Sigmoid colon (tissue), 7 donors: ENCODE results near the gene ALDH6A1. TPM values are rescaled to one million over a fixed set of nuclear protein-coding genes. Genes with fewer than 3 reads are reported as not detected.
"Not testable (repeated sequence)": the region's sequence is repeated elsewhere in the genome, so short reads cannot be mapped to it uniquely, and the experiment has no call there.

Experiments
- DNase-seq: peaks from one replicate; pipeline ENCODE4 v3.0.0-alpha.2; 2019
- H3K27ac ChIP-seq, 4 donors: fragments of 200-600 bp; sonication (generic); one replicate each; pipeline ENCODE4 v1.5.1; 2016 to 2019; ENCODE audit warnings: mild to moderate bottlenecking in 1 of 4
- H3K27me3 ChIP-seq, 3 donors: fragments of 200-600 bp; sonication (generic); one replicate each; pipeline ENCODE4 v1.5.1; 2019; ENCODE audit warnings: mild to moderate bottlenecking in 1 of 3
- H3K36me3 ChIP-seq, 4 donors: fragments of 200-600 bp; sonication (generic); one replicate each; pipeline ENCODE4 v1.5.1; 2016 to 2019
- H3K4me1 ChIP-seq, 4 donors: fragments of 200-600 bp; sonication (generic); one replicate each; pipeline ENCODE4 v1.5.1; 2017 to 2019
- H3K4me3 ChIP-seq, 4 donors: fragments of 200-600 bp; sonication (generic); one replicate each; pipeline ENCODE4 v1.5.1; 2017 to 2019; ENCODE audit warnings: mild to moderate bottlenecking in 2 of 4, moderate library complexity in 1 of 4
- H3K9me3 ChIP-seq, 4 donors: fragments of 200-600 bp in 3 of 4; sonication (generic) in 3 of 4; one replicate each; pipeline versions ENCODE4 v1.5.1 to v1.6.1; 2013 to 2019
- EP300 ChIP-seq, 4 donors: sonication (generic); formaldehyde crosslinking; IDR thresholded peaks; one replicate each; pipeline ENCODE4 v1.6.1; 2017; ENCODE audit warnings: antibody characterized with exemption in 4 of 4
- POLR2A ChIP-seq, 2 donors: fragments of 450-650 bp; IDR thresholded peaks; one replicate each; pipeline ENCODE4 v1.6.1; 2016; ENCODE audit warnings: antibody characterized with exemption in 2 of 2, mild to moderate bottlenecking in 2 of 2, moderate library complexity in 2 of 2
- POLR2AphosphoS5 ChIP-seq, 4 donors: sonication (generic); formaldehyde crosslinking; IDR thresholded peaks; one replicate each; pipeline ENCODE4 v1.6.1; 2017; ENCODE audit warnings: antibody characterized with exemption in 4 of 4
- WGBS, 2 donors: extraction: QIAGEN DNeasy Blood & Tissue Kit; methylation state at CpG; one replicate each; pipeline ENCODE4 v1.1.7; 2013; 5-methylcytosine and 5-hydroxymethylcytosine counted together
- intact Hi-C: fragments of 100-400 bp; cut with DNase I; formaldehyde crosslinking; loops from one replicate; pipeline ENCODE4 v1.15.1; 2023
- polyA plus RNA-seq, 3 donors: library from polyadenylated mRNA; stranded (reverse); fragments of 200-250 nt; gene quantifications; one replicate each; pipeline ENCODE4 v1.2.3, GENCODE V29; 2013
- total RNA-seq, 4 donors: library from RNA; depleted of rRNA; stranded (reverse); fragments of >200 nt; gene quantifications; one replicate each; pipeline ENCODE4 v1.1.0, GENCODE V29; 2016
- TF ChIP-seq, protein P1 (sequence below), 4 experiments: fragments of 450-650 bp in 3 of 4; fragments of 200-600 bp in 1 of 4; IDR thresholded peaks; one replicate each; pipeline ENCODE4 v1.5.1; 2016 to 2019; ENCODE audit warnings: antibody characterized with exemption in 4 of 4, mild to moderate bottlenecking in 3 of 4, moderate library complexity in 2 of 4
- donor health status: healthy with polysubstance abuse.
- donor health status: Bipolar disorder and iron deficiency.
- donor health status: healthy.

The ALDH6A1 gene
- total and polyA plus RNA-seq, 7 donors = 9.6 to 33.5 (median 19.9) TPM

DNA sequence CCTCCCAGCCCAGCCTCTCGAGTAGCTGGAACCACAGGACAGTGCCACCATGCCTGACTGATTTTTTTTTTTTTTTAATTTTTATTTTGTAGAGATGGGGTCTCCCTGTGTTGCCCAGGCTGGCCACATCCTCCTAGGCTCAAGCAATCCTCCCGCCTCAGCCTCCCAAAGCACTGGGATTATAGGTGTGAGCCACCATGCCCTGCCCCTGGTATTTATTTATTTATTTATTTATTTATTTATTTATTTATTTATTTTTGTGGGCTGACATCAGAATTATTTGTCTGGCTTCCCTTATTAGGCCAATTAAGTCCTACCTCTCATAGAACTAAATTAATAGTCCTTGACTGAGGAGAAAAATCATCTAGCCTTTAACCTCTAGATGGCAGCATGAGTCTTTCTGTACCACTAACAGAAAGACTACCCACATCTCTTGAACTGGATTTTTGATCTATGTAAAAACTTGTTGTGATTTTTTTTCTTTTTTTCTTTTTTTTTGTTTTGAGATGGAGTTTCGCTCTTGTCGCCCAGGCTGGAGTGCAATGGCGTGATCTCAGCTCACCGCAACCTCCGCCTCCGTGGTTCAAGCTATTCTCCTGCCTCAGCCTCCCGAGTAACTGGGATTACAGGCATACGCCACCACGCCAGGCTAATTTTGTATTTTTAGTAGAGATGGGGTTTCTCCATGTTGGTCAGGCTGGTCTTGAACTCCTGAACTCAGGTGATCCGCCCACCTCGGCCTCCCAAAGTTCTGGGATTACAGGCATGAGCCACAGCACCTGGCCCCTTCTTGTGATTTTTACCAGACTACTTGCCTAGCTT lies 27.4 kb upstream of the ALDH6A1 start:
- H3K4me1 ChIP-seq, H3K9me3 ChIP-seq, DNase-seq, H3K27ac ChIP-seq, H3K4me3 ChIP-seq, H3K27me3 ChIP-seq: not testable (repeated sequence)
- 91 to 94% methylated on average over 13 of the region's 13 CpGs for WGBS, 2 donors
- TF ChIP-seq, protein P1, sequence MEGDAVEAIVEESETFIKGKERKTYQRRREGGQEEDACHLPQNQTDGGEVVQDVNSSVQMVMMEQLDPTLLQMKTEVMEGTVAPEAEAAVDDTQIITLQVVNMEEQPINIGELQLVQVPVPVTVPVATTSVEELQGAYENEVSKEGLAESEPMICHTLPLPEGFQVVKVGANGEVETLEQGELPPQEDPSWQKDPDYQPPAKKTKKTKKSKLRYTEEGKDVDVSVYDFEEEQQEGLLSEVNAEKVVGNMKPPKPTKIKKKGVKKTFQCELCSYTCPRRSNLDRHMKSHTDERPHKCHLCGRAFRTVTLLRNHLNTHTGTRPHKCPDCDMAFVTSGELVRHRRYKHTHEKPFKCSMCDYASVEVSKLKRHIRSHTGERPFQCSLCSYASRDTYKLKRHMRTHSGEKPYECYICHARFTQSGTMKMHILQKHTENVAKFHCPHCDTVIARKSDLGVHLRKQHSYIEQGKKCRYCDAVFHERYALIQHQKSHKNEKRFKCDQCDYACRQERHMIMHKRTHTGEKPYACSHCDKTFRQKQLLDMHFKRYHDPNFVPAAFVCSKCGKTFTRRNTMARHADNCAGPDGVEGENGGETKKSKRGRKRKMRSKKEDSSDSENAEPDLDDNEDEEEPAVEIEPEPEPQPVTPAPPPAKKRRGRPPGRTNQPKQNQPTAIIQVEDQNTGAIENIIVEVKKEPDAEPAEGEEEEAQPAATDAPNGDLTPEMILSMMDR (IDR thresholded peaks at IDR 0.05) = peak in 2 of 4 experiments; percentile 34 to 49
- intact Hi-C loops = loop anchor here (2.0 kb wide), 1 partner anchor 139 kb away; no protein-coding TSS in a partner anchor
- H3K36me3 ChIP-seq = peaks cover 0 to 20% (median 0%) of the 10 kb centered on the region in 4 donors

DNA sequence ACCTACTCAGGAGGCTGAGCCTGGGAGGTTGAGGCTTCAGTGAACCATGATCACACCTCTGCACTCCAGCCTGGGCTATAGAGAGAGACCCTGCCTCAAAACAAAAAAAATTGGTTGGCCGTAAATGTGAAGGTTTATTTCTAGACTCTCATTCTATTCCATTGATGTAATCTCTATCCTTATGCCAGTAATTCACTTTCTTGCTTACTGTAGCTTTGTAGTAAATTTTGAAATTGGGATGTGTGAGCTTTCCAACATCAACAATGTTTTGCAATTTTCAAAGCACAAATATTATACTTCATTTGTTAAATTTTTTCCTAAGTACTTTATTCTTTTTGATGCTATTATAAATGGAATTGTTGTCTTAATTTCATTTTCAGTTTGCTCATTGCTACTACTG lies 25.1 kb upstream of the ALDH6A1 start:
- Histone ChIP-seq H3K27me3 (no peaks in the 10 kb centered on the region), H3K36me3 (peaks cover 0 to 22% (median 0%) of the 10 kb centered on the region in 4 donors), H3K27ac (no peak overlapping the region), H3K9me3 (no peaks in the 10 kb centered on the region), H3K4me3 (no peak overlapping the region), H3K4me1 (no peaks in the 10 kb centered on the region)
- 89 to 98% methylated on average over 1 of the region's 1 CpG for WGBS, 2 donors
- TF ChIP-seq POLR2A (IDR thresholded peaks at IDR 0.05) (no peak), EP300 (IDR thresholded peaks at IDR 0.05) (no peak)
- TF ChIP-seq, protein P1 (IDR thresholded peaks at IDR 0.05) = no peak
- DNase-seq = no peak
- intact Hi-C loops = no loop called here

DNA sequence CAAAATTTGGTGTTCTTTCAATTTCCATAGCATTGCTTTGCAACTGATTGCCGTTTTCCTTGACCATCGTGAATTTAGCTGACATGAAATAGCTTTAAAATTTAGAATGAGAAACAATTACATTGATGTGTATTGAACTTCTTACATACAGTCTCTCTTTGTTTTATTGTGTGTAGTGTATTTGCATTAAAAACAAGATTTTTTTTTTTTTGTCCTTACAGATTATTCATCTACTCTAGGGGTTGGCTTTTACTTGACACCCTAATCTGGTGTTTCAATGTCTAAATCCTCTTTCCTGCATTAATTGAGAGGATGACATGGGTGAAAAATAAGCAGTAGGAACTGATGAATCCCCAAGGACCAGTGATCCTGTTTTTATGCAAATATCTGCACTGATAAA lies 21.1 kb upstream of the ALDH6A1 start:
- H3K27ac ChIP-seq = no peak overlapping the region
- no peak for DNase-seq
- H3K9me3 ChIP-seq = no peaks in the 10 kb centered on the region
- H3K4me1 ChIP-seq = no peaks in the 10 kb centered on the region
- intact Hi-C loops = no loop called here
- H3K36me3 ChIP-seq = peaks cover 0 to 32% (median 0%) of the 10 kb centered on the region in 4 donors
- TF ChIP-seq POLR2AphosphoS5 (IDR thresholded peaks at IDR 0.05) (no peak), POLR2A (IDR thresholded peaks at IDR 0.05) (no peak), EP300 (IDR thresholded peaks at IDR 0.05) (no peak)
- TF ChIP-seq, protein P1 (IDR thresholded peaks at IDR 0.05) = no peak
- H3K27me3 ChIP-seq = no peaks in the 10 kb centered on the region
- H3K4me3 ChIP-seq = no peak overlapping the region
- WGBS, 2 donors = 92 to 94% methylated on average over 2 of the region's 2 CpGs

DNA sequence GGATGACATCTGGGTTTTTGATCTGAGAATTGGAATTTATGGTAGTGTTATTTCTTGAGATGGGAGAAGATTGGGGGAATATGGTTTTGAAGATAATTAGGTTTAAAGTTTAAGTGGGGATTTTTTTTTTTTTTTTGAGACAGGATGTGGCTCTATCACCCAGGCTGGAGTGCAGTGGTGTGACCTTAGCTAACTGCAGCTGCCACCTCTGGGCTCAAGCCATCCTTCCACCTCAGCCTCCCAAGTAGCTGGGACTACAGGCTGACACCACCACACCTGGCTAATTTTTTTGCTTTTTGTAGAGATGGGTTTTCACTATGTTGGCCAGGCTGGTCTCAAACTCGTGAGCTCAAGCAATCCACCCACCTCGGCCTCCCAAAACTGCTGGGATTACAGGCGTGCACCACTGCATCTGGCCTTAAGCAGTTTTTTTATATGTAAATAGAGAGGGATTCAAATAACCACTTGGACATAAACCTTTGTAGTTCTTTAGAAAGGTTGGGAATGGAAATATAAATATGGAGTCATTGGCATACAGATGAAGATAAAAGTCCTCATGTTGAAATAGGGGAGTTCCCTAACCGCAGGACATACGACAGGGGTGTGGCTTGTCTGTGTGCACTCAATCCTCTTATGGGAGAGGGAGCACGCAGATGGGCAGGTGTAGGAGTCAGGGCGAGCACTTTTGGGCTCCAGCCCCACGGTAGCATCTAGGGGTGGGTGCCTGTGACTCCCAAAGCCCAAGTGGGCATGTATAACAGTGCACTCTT lies 5.2 kb upstream of the ALDH6A1 start:
- no peak overlapping the region for H3K4me3 ChIP-seq
- DNase-seq = no peak
- no peaks in the 10 kb centered on the region for H3K27me3 ChIP-seq
- intact Hi-C loops = loop anchor here (10.0 kb wide), 1 partner anchor 405 kb away; the partner anchor contains the start of genes ISCA2 and NPC2
- no peak for TF ChIP-seq EP300 (IDR thresholded peaks at IDR 0.05)
- TF ChIP-seq POLR2A (IDR thresholded peaks at IDR 0.05) = no peak
- TF ChIP-seq, protein P1 (IDR thresholded peaks at IDR 0.05) = no peak
- no peak for TF ChIP-seq POLR2AphosphoS5 (IDR thresholded peaks at IDR 0.05)
- H3K4me1 ChIP-seq = peaks cover 0 to 15% (median 11%) of the 10 kb centered on the region in 4 donors
- no peak overlapping the region for H3K27ac ChIP-seq
- no peaks in the 10 kb centered on the region for H3K9me3 ChIP-seq
- WGBS, 2 donors = 75 to 81% methylated on average over 8 of the region's 8 CpGs
- H3K36me3 ChIP-seq = peaks cover 0 to 28% (median 2%) of the 10 kb centered on the region in 4 donors
